Heart left ventricle (tissue), 13 donors: Measurements from ENCODE around the gene PLCB1.

Experiments
- CTCF ChIP-seq, 12 donors: fragments of 200-600 bp; sonication (generic) in 4 of 12; IDR thresholded peaks; one replicate each; pipeline versions ENCODE4 v1.5.0 to v1.8.0; 2018 to 2022; ENCODE audit warnings: antibody characterized with exemption in 12 of 12, mild to moderate bottlenecking in 5 of 12
- POLR2A ChIP-seq, 2 donors: fragments of 450-650 bp; IDR thresholded peaks; one replicate each; pipeline ENCODE4 v1.6.1; 2017; ENCODE audit warnings: antibody characterized with exemption in 2 of 2, mild to moderate bottlenecking in 2 of 2, moderate library complexity in 2 of 2
- donor health status: ischemic (EF 13 %, LVEDD 7.1; RV severe dilation, severe dysfunction).
- donor health status: DM: no; HTN: yes; CAD: no.
- donor health status: DM: no; HTN: no; CAD: no.
- donor health status: ischemic (EF 25% LVEDD 6.9; RV normal size, moderate dysfunction).
- donor health status: ischemic (EF 25% LVEDD 5.7; RV mildly dilated, moderate dysfunction).
- donor health status: ischemic (EF 35%, LVEDD 5.7; RV mildly dilated, moderate dysfunction).
- donor health status: nonischemic (EF 11% LVEDD 7.7; RV severe dilation, severe dysfunction).
- donor health status: DM: yes; HTN: yes; CAD: no.
- donor health status: PGD.
- donor health status: ischemic (EF 29% LVEDD 5.4; RV normal size, mild dysfunction).
- donor health status: nonischemic (EF 23%, LVEDD 6.1; RV moderate dilation, normal function).

GRCh38 chr20:8522168-8522567 is 390.1 kb downstream of the PLCB1 start:
- no peak for TF ChIP-seq CTCF (IDR thresholded peaks at IDR 0.05)
- TF ChIP-seq POLR2A (IDR thresholded peaks at IDR 0.05) = no peak
